ENCODE results near the gene COLGALT1. TPM values are rescaled to one million over a fixed set of nuclear protein-coding genes. Genes with fewer than 3 reads are reported as not detected.
A peak's percentile ranks its signal among the peaks of the same experiment; 100 is the strongest.

The COLGALT1 gene
- total and polyA plus RNA-seq, 2 of the 8 experiments (the other 6 are each of a cell fraction or from before 2014, with no cell fraction given), result 44.7 to 58.1 TPM

DNA sequence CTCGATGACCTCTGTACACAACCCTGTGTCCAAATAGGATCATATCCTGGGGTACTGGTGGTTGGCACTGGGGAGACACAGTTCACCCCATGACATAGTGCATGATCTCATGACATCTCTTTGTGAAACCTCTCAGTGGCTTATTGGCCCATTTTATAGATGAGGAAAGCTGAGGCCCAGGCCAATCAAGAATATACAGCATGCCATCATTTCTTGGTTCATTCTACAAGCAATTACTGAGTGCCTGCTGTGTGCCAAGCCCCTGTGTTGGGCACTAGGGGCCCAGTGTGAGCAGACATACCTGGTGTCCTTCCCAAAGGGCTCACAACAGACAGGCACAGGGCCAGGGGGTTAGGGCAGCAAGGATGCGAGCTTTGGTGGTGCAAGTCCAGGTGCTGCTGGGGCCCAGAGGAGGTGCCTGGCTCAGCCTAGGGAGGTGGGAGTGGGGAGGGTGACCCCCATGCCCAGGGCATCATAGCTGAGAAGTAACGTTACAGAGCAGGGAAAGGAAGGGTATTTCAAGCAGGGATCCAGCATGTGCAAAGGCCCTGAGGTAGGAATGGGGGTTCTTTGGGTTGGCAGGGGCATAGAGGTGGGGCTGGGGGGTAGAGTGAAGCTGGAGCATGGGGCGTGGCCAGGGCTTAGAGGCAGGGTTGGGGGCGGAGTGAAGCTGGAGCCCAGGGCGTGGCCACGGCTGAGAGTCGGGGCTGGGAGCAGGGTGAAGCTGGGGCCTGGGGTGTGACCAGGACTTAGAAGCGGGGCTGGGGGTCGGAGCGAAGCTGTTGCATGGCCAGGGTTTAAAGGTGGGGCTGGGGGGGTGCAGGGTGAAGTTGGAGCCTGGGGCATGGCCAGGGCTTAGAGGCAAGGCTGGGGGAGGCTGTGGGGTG, 20.7 kb downstream of the COLGALT1 start:
- H3K36me3 ChIP-seq (ENCODE audit: control insufficient read depth in 2 of 4, insufficient read depth in 4 of 4, low read length in 3 of 4), result peaks cover 0 to 6% (median 1%) of the 10 kb centered on the region in 4 experiments; a peak in 3 of 8 replicates
- H3K23me2 ChIP-seq (ENCODE audit: low read depth, low read length), result no peaks in the 10 kb centered on the region; the same call in 1 of the 2 replicates
- H2BK12ac ChIP-seq (ENCODE audit: low read depth, low read length), result no peak overlapping the region
- H4K5ac ChIP-seq (ENCODE audit: insufficient read length, low read depth, low read length), result peak overlapping the region; percentile 15
- H3K9me3 ChIP-seq (ENCODE audit: insufficient read depth in 2 of 2, low read depth in 1 of 2, low read length in 1 of 2), result no peaks in the 10 kb centered on the region
- H2BK15ac ChIP-seq (ENCODE audit: low read length), result no peak overlapping the region
- 0 out of 8 replicates have a peak overlapping the region, but pooled peaks of 1 of the 4 experiments have one; percentile 32 for H3K4me3 ChIP-seq (ENCODE audit: extremely low read depth in 1 of 4, insufficient read depth in 2 of 4, low read depth in 3 of 4, low read length in 4 of 4)
- 77% methylated on average over 4 of the region's 11 CpGs; no CpG with 5 or more reads in 1 of the 2 experiments for WGBS, 2 experiments (ENCODE audit: extremely low coverage in 1 of 2, insufficient coverage in 1 of 2, insufficient read length in 1 of 2, insufficient replicate concordance in 2 of 2, low coverage in 1 of 2, low lambda C conversion rate in 2 of 2, missing lambda C conversion rate in 1 of 2)
- H3K27me3 ChIP-seq (replicated peaks in 1 of 4; ENCODE audit: control insufficient read depth in 3 of 4, extremely low read depth in 1 of 4, insufficient read depth in 3 of 4, low read length in 3 of 4), result no peaks in the 10 kb centered on the region
- DNase-seq (ENCODE audit: low read depth in 1 of 2, low spot score in 2 of 2), result no peak
- no peak for FAIRE-seq
- H3K79me1 ChIP-seq (ENCODE audit: low read depth, low read length), result peaks cover 3% of the 10 kb centered on the region; the same call in 1 of the 2 replicates
- POLR2A ChIA-PET (ENCODE audit: partially characterized antibody), result interaction anchor here (0.8 to 1.3 kb wide), 3 partner anchors 64 to 309 kb away, joined by 3 to 6 read pairs (median 4); partner anchors contain the start of genes BABAM1 and PGLS
- peak overlapping the region; percentile 8; the same call in 1 of the 2 replicates for H2BK5ac ChIP-seq (ENCODE audit: low read depth, low read length)
- no peak overlapping the region for H3K4ac ChIP-seq (replicated peaks; ENCODE audit: insufficient read length, low read depth, low read length)
- no peak overlapping the region for H2AK5ac ChIP-seq (ENCODE audit: low read depth, low read length)
- H3K9ac ChIP-seq (replicated peaks in 1 of 4; ENCODE audit: extremely low read depth in 1 of 4, low read depth in 3 of 4, low read length in 3 of 4), result no peak overlapping the region
- H3K18ac ChIP-seq (ENCODE audit: extremely low read depth, low read length), result no peak overlapping the region
- no peak overlapping the region for H3K27ac ChIP-seq (ENCODE audit: low read depth, low read length)
- no peak for TF ChIP-seq TAF7 (optimal IDR thresholded peaks at IDR 0.05; ENCODE audit: borderline replicate concordance, low read depth, low read length)
- peak; percentile 91; the same call in 1 of the 2 replicates for TF ChIP-seq KDM1A (IDR thresholded peaks at IDR 0.05; ENCODE audit: borderline replicate concordance, low read length)
- CTCF ChIA-PET (ENCODE audit: partially characterized antibody), result interaction anchor here (0.6 to 4.9 kb wide), 14 partner anchors 10 to 135 kb away, joined by 3 to 38 read pairs (median 5); no protein-coding TSS in a partner anchor
- peaks cover 3 to 5% of the 10 kb centered on the region in 2 experiments for H4K20me1 ChIP-seq (replicated peaks in 1 of 2; ENCODE audit: control insufficient read depth in 1 of 2, insufficient read depth in 2 of 2, low read length in 2 of 2)
- peak overlapping the region; percentile 15; the same call in 1 of the 2 replicates for H4K8ac ChIP-seq (ENCODE audit: extremely low read depth, insufficient read depth, low read length)
- H3K56ac ChIP-seq (replicated peaks; ENCODE audit: insufficient read length, low read depth, low read length), result no peak overlapping the region
- H2AFZ ChIP-seq (ENCODE audit: low read length), result no peak overlapping the region
- no peak overlapping the region for H3K14ac ChIP-seq (ENCODE audit: insufficient read length)
- no peaks in the 10 kb centered on the region for H3K79me2 ChIP-seq (ENCODE audit: control insufficient read depth in 1 of 2, insufficient read depth in 2 of 2, low read length in 2 of 2)
- H3K23ac ChIP-seq (ENCODE audit: insufficient read length), result no peak overlapping the region
- no peak overlapping the region for H4K91ac ChIP-seq (replicated peaks; ENCODE audit: insufficient read length, low read length)
- H3K4me2 ChIP-seq (ENCODE audit: insufficient read depth in 1 of 2, low read depth in 2 of 2, low read length in 2 of 2), result peak overlapping the region in 1 of 2 experiments; percentile 50; a peak in 2 of 4 replicates
- H2BK120ac ChIP-seq (replicated peaks; ENCODE audit: low read depth, low read length), result no peak overlapping the region
- no peak overlapping the region for H2BK20ac ChIP-seq (ENCODE audit: low read length)
- peaks cover 0 to 18% (median 14%) of the 10 kb centered on the region in 4 experiments; a peak in 6 of 7 replicates for H3K4me1 ChIP-seq (replicated peaks in 1 of 4; ENCODE audit: control insufficient read depth in 3 of 4, insufficient read depth in 4 of 4, low read length in 3 of 4)
